GM12878 (cell line): Measurements from ENCODE around the gene MYPN. TPM values are rescaled to one million over a fixed set of nuclear protein-coding genes. Genes with fewer than 3 reads are reported as not detected.

Experiments
- ATAC-seq: fragments of 200-7000 bp; cut with Tn5 transposase; 3 replicates; pipeline ENCODE4 v1.9.1; 2020; ENCODE audit warnings: mild to moderate bottlenecking, moderate library complexity
- BruUV-seq: library from RNA; stranded (reverse); fragments of 400-500 nt; replicated peaks from 2 replicates; lab custom pipeline; 2021; lab: Mats Ljungman, UMichigan
- CTCF ChIA-PET: fragments of 300-600 bp; sonication (Branson Sonifier 250); formaldehyde crosslinking; extraction: SDS; loops from one replicate; lab custom pipeline; 2021; ENCODE audit warnings: inconsistent platforms; lab: Yijun Ruan, JAX
- POLR2A ChIA-PET: fragments of 350-600 bp; formaldehyde crosslinking; extraction: SDS; loops from one replicate; lab custom pipeline; 2021; ENCODE audit warnings: inconsistent platforms; lab: Charles Lee
- RAD21 ChIA-PET: fragments of 300-600 bp; sonication (Branson Sonifier 250); formaldehyde crosslinking; loops from one replicate; lab custom pipeline; 2023; ENCODE audit warnings: antibody characterized with exemption; ENCODE audit not compliant: unreplicated experiment; lab: Charles Lee
- SMC1A ChIA-PET: fragments of 300-600 bp; sonication (Branson Sonifier 250); formaldehyde crosslinking; loops from one replicate; lab custom pipeline; 2023; ENCODE audit not compliant: unreplicated experiment, uncharacterized antibody; lab: Charles Lee
- DNase-seq: peaks from one replicate; pipeline ENCODE4 v3.0.0-alpha.2; 2011; ENCODE audit warnings: low read depth, low spot score
- FAIRE-seq: peaks from 3 replicates; lab custom pipeline; 2011; peaks lifted over from hg19 to GRCh38; lab: Jason Lieb, UNC
- H2AFZ ChIP-seq: 2 replicates; pipeline ENCODE4 v1.6.0; 2011; ENCODE audit warnings: low read depth, low read length, control low read depth; ENCODE audit not compliant: control insufficient read depth
- H3K27ac ChIP-seq: 2 replicates; pipeline ENCODE4 v1.5.1; 2011; ENCODE audit warnings: control low read depth; ENCODE audit not compliant: control insufficient read depth, insufficient read depth
- H3K27me3 ChIP-seq, 2 experiments: replicated peaks in 1 of 2; 2 replicates each; pipeline versions ENCODE4 v1.6.0 to v1.6.1; 2011; ENCODE audit warnings: low read length in 1 of 2; ENCODE audit not compliant: control insufficient read depth in 2 of 2, insufficient read depth in 2 of 2
- H3K36me3 ChIP-seq, 2 experiments: 2 replicates each; pipeline ENCODE4 v1.5.1; 2011; ENCODE audit warnings: low read length in 1 of 2; ENCODE audit not compliant: control insufficient read depth in 2 of 2, insufficient read depth in 2 of 2
- H3K4me1 ChIP-seq: 2 replicates; pipeline ENCODE4 v1.6.1; 2011; ENCODE audit warnings: mild to moderate bottlenecking, low read length, moderate library complexity, mixed read lengths; ENCODE audit not compliant: control insufficient read depth, insufficient read depth
- H3K4me2 ChIP-seq: 2 replicates; pipeline ENCODE4 v1.6.0; 2011; ENCODE audit warnings: control low read depth; ENCODE audit not compliant: control insufficient read depth, insufficient read depth
- H3K4me3 ChIP-seq: fragments of 200-600 bp; sonication (generic); 2 replicates; pipeline ENCODE4 v1.5.1; 2016
- H3K79me2 ChIP-seq: 2 replicates; pipeline ENCODE4 v1.6.0; 2011; ENCODE audit warnings: low read length; ENCODE audit not compliant: control insufficient read depth, insufficient read depth
- H3K9ac ChIP-seq: 2 replicates; pipeline ENCODE4 v1.8.0; 2011; ENCODE audit warnings: low read length, control low read depth, mixed read lengths; ENCODE audit not compliant: control insufficient read depth, insufficient read depth
- H3K9me3 ChIP-seq: replicated peaks from 3 replicates; pipeline ENCODE4 v1.5.1; 2011; ENCODE audit warnings: mild to moderate bottlenecking, low read length; ENCODE audit not compliant: control insufficient read depth, insufficient read depth
- H4K20me1 ChIP-seq: 2 replicates; pipeline ENCODE4 v1.6.0; 2011; ENCODE audit not compliant: control insufficient read depth, insufficient read depth
- BACH1 ChIP-seq: fragments of 450-650 bp; IDR thresholded peaks from 2 replicates; pipeline ENCODE4 v1.6.1; 2017; ENCODE audit warnings: mild to moderate bottlenecking, borderline replicate concordance
- BHLHE40 ChIP-seq, 2 experiments: fragments of 450-650 bp in 1 of 2; IDR thresholded peaks; 2 replicates each; pipeline ENCODE4 v1.6.1; 2011 to 2017; ENCODE audit warnings: low read depth in 2 of 2, borderline replicate concordance in 1 of 2, improper control_type of control experiment in 1 of 2, low read length in 1 of 2, mild to moderate bottlenecking in 1 of 2
- HDAC6 ChIP-seq: fragments of 200-600 bp; sonication (generic); IDR thresholded peaks from one replicate; pipeline ENCODE4 v1.8.0; 2017; ENCODE audit warnings: antibody characterized with exemption; ENCODE audit not compliant: unreplicated experiment
- JUNB ChIP-seq: IDR thresholded peaks from 2 replicates; pipeline ENCODE4 v1.6.1; 2016; ENCODE audit warnings: antibody characterized with exemption, mild to moderate bottlenecking
- NFXL1 ChIP-seq: fragments of 450-650 bp; IDR thresholded peaks from 2 replicates; pipeline ENCODE4 v1.6.1; 2017; ENCODE audit warnings: antibody characterized with exemption, mild to moderate bottlenecking, borderline replicate concordance
- NKRF ChIP-seq: fragments of 450-650 bp; conservative IDR thresholded peaks from 2 replicates; pipeline ENCODE4 v1.6.1; 2017; ENCODE audit warnings: mild to moderate bottlenecking, moderate library complexity
- NRF1 ChIP-seq: conservative IDR thresholded peaks from 2 replicates; pipeline ENCODE4 v1.6.1; 2011; ENCODE audit warnings: mild to moderate bottlenecking, low read depth, low read length, improper control_type of control experiment
- RAD21 ChIP-seq: IDR thresholded peaks from 2 replicates; pipeline ENCODE4 v1.6.1; 2011; ENCODE audit warnings: mild to moderate bottlenecking, low read depth, low read length, moderate library complexity; ENCODE audit not compliant: insufficient read depth
- SREBF1 ChIP-seq: IDR thresholded peaks from 2 replicates; pipeline ENCODE4 v1.6.1; 2012; ENCODE audit warnings: mild to moderate bottlenecking, low read length
- TAF1 ChIP-seq: IDR thresholded peaks from 2 replicates; pipeline ENCODE4 v1.6.1; 2011; ENCODE audit warnings: mild to moderate bottlenecking, low read depth, low read length, borderline replicate concordance
- TCF3 ChIP-seq: IDR thresholded peaks from 2 replicates; pipeline ENCODE4 v1.6.1; 2012; ENCODE audit warnings: low read depth, mild to moderate bottlenecking, low read length, borderline replicate concordance; ENCODE audit not compliant: insufficient read depth
- WGBS: methylation state at CpG from one replicate; pipeline ENCODE4 v1.1.6; 2016; ENCODE audit warnings: low lambda C conversion rate; ENCODE audit not compliant: insufficient replicate concordance, insufficient coverage; ENCODE audit errors: missing lambda C conversion rate; 5-methylcytosine and 5-hydroxymethylcytosine counted together
- in situ Hi-C: fragments of 300-500 bp; cut with MboI; formaldehyde crosslinking; loops from 9 replicates; pipeline ENCODE4 v1.14.3; 2018; ENCODE audit warnings: mixed read lengths
- intact Hi-C: fragments of 100-400 bp; cut with micrococcal nuclease; formaldehyde crosslinking; loops from one replicate; pipeline ENCODE4 v1.14.2; 2022; ENCODE audit not compliant: unreplicated experiment
- polyA plus RNA-seq, 11 experiments: library from polyadenylated mRNA; depleted of rRNA in 4 of 11; unstranded in 6 of 11; stranded (reverse) in 5 of 11; fragments of >200 nt; fragmentation: Nextera tagmentation in 4 of 11; fragmentation: Illumina TruSeq in 1 of 11; extraction: Ambion mirVana in 4 of 11; extraction: Trizol in 1 of 11; gene quantifications; 1 replicate in 1 of 11; 2 replicates in 10 of 11; pipeline versions ENCODE4 v1.2.1 to v1.2.3, GENCODE V29; 2011 to 2016; ENCODE audit warnings: inconsistent platforms in 2 of 11, missing spikeins in 2 of 11, low read depth in 1 of 11
- total RNA-seq, 4 experiments: library from RNA; depleted of rRNA in 3 of 4; stranded (reverse); fragments of >200 nt in 3 of 4; fragmentation: Illumina TruSeq in 1 of 4; extraction: Trizol in 1 of 4; gene quantifications; 2 replicates each; pipeline versions ENCODE4 v1.2.1 to v1.2.3, GENCODE V29; 2013 to 2021

Gene MYPN
- total and polyA plus RNA-seq, 10 of the 15 experiments (the other 5 are each of a cell fraction or from before 2014, with no cell fraction given) = 0.01 to 0.02 TPM; not detected in 8

GRCh38 chr10:68067029-68067428 lies 42.3 kb upstream of the MYPN start (continued):
- TF ChIP-seq BACH1 = no peak
- TF ChIP-seq RAD21 = no peak
- no peak for TF ChIP-seq SREBF1
- TF ChIP-seq NKRF = no peak
- no peak for TF ChIP-seq TAF1
- no peak for TF ChIP-seq BHLHE40 (IDR thresholded peaks at IDR 0.05; ENCODE audit: borderline replicate concordance in 1 of 2, low read depth in 2 of 2, low read length in 1 of 2)

- ChIA-PET SMC1A (interaction anchor here (0.7 to 2.1 kb wide), 9 partner anchors 14 to 280 kb away, joined by 3 to 11 read pairs (median 5); no protein-coding TSS in a partner anchor), POLR2A (no interaction called here), RAD21 (no interaction called here)
- WGBS = 8% methylated on average over 3 of the region's 3 CpGs
- Histone ChIP-seq H3K79me2 (peaks cover 40% of the 10 kb centered on the region), H3K4me2 (peak overlapping the region; percentile 18; the same call in 1 of the 2 replicates), H3K4me3 (no peak overlapping the region), H3K36me3 (0 out of 4 replicates have a peak, but pooled peaks cover 0 to 3% of the 10 kb centered on the region in 2 experiments), H3K4me1 (no peaks in the 10 kb centered on the region), H3K9me3 (no peaks in the 10 kb centered on the region), H3K27ac (no peak overlapping the region), H4K20me1 (no peaks in the 10 kb centered on the region)
- BruUV-seq = no TSS peak
- in situ Hi-C loops = no loop called here
- TF ChIP-seq HDAC6 (no peak), JUNB (peak; percentile 27; the same call in 1 of the 2 replicates), TCF3 (no peak), NRF1 (no peak), NFXL1 (no peak)
- TF ChIP-seq, all 136 proteins: peak for 1
- ATAC-seq (peak; percentile 34; the same call in 2 of the 3 replicates), FAIRE-seq (no peak), DNase-seq (no peak)
- CTCF ChIA-PET = interaction anchor here (0.7 to 2.4 kb wide), 4 partner anchors 11 to 167 kb away, joined by 3 to 9 read pairs (median 3); no protein-coding TSS in a partner anchor
- no peak overlapping the region for H3K9ac ChIP-seq
- no peaks in the 10 kb centered on the region for H3K27me3 ChIP-seq
- H2AFZ ChIP-seq = no peak overlapping the region
- intact Hi-C loops = no loop called here
These were observed 41.8 kb upstream of the MYPN start for GRCh38 chr10:68067508-68067907.
